DOHH2 (cell line): ENCODE measurements around the gene IFNA1.

Experiments used
- EZH2phosphoT487 ChIP-seq: fragments of 200-600 bp; sonication (generic); IDR thresholded peaks from 2 replicates; pipeline ENCODE4 v1.6.1; 2017; ENCODE audit warnings: borderline replicate concordance, mild to moderate bottlenecking, antibody characterized with exemption, low read length, moderate library complexity, mixed read lengths
- TF ChIP-seq, protein P1 (sequence below): fragments of 200-600 bp; sonication (generic); IDR thresholded peaks from one replicate; pipeline ENCODE4 v1.5.1; 2014; ENCODE audit warnings: antibody characterized with exemption, mild to moderate bottlenecking, low read depth, low read length; ENCODE audit not compliant: poor library complexity, severe bottlenecking

DNA sequence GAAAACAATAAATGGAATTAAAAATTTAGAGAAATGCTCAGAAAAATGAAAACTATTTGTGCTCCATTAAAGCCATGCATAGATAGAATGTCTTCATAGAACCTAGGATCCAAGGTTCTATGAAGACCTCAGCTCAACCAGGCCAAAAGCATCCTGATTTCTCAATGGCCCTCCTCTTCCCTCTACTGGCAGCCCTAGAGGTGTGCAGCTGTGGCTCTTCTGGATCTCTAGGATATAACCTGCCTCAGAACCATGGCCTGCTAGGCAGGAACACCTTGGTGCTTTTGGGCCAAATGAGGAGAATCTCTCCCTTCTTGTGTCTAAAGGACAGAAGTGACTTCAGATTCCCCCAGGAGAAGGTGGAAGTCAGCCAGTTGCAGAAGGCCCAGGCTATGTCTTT is 15.1 kb downstream of the IFNA1 start:
- TF ChIP-seq, protein P1, sequence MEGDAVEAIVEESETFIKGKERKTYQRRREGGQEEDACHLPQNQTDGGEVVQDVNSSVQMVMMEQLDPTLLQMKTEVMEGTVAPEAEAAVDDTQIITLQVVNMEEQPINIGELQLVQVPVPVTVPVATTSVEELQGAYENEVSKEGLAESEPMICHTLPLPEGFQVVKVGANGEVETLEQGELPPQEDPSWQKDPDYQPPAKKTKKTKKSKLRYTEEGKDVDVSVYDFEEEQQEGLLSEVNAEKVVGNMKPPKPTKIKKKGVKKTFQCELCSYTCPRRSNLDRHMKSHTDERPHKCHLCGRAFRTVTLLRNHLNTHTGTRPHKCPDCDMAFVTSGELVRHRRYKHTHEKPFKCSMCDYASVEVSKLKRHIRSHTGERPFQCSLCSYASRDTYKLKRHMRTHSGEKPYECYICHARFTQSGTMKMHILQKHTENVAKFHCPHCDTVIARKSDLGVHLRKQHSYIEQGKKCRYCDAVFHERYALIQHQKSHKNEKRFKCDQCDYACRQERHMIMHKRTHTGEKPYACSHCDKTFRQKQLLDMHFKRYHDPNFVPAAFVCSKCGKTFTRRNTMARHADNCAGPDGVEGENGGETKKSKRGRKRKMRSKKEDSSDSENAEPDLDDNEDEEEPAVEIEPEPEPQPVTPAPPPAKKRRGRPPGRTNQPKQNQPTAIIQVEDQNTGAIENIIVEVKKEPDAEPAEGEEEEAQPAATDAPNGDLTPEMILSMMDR, result peak; percentile 46
- no peak for TF ChIP-seq EZH2phosphoT487
